HepG2 (cell line): ENCODE results near the gene RHOC. TPM values are rescaled to one million over a fixed set of nuclear protein-coding genes. Genes with fewer than 3 reads are reported as not detected.
A peak's percentile ranks its signal among the peaks of the same experiment; 100 is the strongest.

Experiments
- ASH2L ChIP-seq: fragments of 300-600, 200-600 bp; sonication (generic); IDR thresholded peaks from 2 replicates; pipeline ENCODE4 v1.7.0; 2017; ENCODE audit warnings: low read depth, mild to moderate bottlenecking, moderate library complexity, mixed read lengths, low read length; ENCODE audit not compliant: insufficient read length
- E2F1 ChIP-seq: sonication (generic); formaldehyde crosslinking; IDR thresholded peaks from 2 replicates; pipeline ENCODE4 v1.5.0; 2020; ENCODE audit warnings: missing genetic modification reagents
- EP300 ChIP-seq, 3 experiments: sonication (generic) in 1 of 3; formaldehyde crosslinking in 1 of 3; IDR thresholded peaks; 2 replicates each; pipeline versions ENCODE4 v1.5.1 to v1.6.1; 2011 to 2020; ENCODE audit warnings: low read depth in 2 of 3, low read length in 2 of 3, borderline replicate concordance in 1 of 3, improper control_type of control experiment in 1 of 3, mild to moderate bottlenecking in 1 of 3, missing genetic modification reagents in 1 of 3, moderate library complexity in 1 of 3
- HMGXB4 ChIP-seq, 2 experiments: sonication (generic) in 1 of 2; formaldehyde crosslinking in 1 of 2; IDR thresholded peaks; 2 replicates each; pipeline versions ENCODE4 v1.4.0 to v1.6.1; 2018 to 2020; ENCODE audit warnings: missing genetic modification reagents in 2 of 2, borderline replicate concordance in 1 of 2, low read depth in 1 of 2, mild to moderate bottlenecking in 1 of 2, missing biosample characterization in 1 of 2
- NFAT5 ChIP-seq: sonication (generic); formaldehyde crosslinking; IDR thresholded peaks from 2 replicates; pipeline ENCODE4 v1.4.0; 2020; ENCODE audit warnings: missing genetic modification reagents
- RXRA ChIP-seq: sonication (generic); formaldehyde crosslinking; IDR thresholded peaks from 2 replicates; pipeline ENCODE4 v1.5.1; 2020; ENCODE audit warnings: missing genetic modification reagents
- SAFB2 ChIP-seq: sonication (generic); formaldehyde crosslinking; IDR thresholded peaks from 2 replicates; pipeline ENCODE4 v1.5.1; 2020; ENCODE audit warnings: missing genetic modification reagents, low read depth, mild to moderate bottlenecking, borderline replicate concordance
- ZBED4 ChIP-seq: sonication (generic); formaldehyde crosslinking; IDR thresholded peaks from 2 replicates; pipeline ENCODE4 v1.4.0; 2020; ENCODE audit warnings: missing genetic modification reagents, borderline replicate concordance
- ZBTB34 ChIP-seq: sonication (generic); formaldehyde crosslinking; IDR thresholded peaks from 2 replicates; pipeline ENCODE4 v1.8.0; 2022; ENCODE audit warnings: mild to moderate bottlenecking, missing genetic modification reagents
- ZNF3 ChIP-seq: IDR thresholded peaks from 2 replicates; pipeline ENCODE4 v1.7.0; 2017; ENCODE audit warnings: inconsistent platforms
- ZNF33B ChIP-seq: sonication (generic); formaldehyde crosslinking; IDR thresholded peaks from 2 replicates; pipeline ENCODE4 v1.5.1; 2020; ENCODE audit warnings: mild to moderate bottlenecking, missing genetic modification reagents
- ZNF563 ChIP-seq: sonication (generic); formaldehyde crosslinking; IDR thresholded peaks from 2 replicates; pipeline ENCODE4 v1.8.0; 2022; ENCODE audit warnings: mild to moderate bottlenecking, moderate library complexity, missing genetic modification reagents
- ZNF629 ChIP-seq: sonication (generic); formaldehyde crosslinking; conservative IDR thresholded peaks from 2 replicates; pipeline ENCODE4 v1.5.0; 2020; ENCODE audit warnings: missing genetic modification reagents
- ZNF660 ChIP-seq: sonication (generic); formaldehyde crosslinking; IDR thresholded peaks from 2 replicates; pipeline ENCODE4 v1.5.1; 2020; ENCODE audit warnings: mild to moderate bottlenecking, low read depth, missing genetic modification reagents, borderline replicate concordance
- polyA plus RNA-seq, 8 experiments: library from polyadenylated mRNA; depleted of rRNA in 3 of 8; stranded (reverse) in 7 of 8; unstranded in 1 of 8; fragments of >200 nt; fragmentation: Illumina TruSeq in 4 of 8; extraction: Trizol in 4 of 8; gene quantifications; 2 replicates each; pipeline versions ENCODE4 v1.2.1 to v1.2.3, GENCODE V29; 2011 to 2016; ENCODE audit warnings: low read depth in 4 of 8, missing spikeins in 1 of 8, mixed read lengths in 1 of 8; ENCODE audit not compliant: insufficient read depth in 1 of 8
- total RNA-seq, 5 experiments: library from RNA; depleted of rRNA; stranded (reverse); fragments of >200 nt; fragmentation: Illumina TruSeq; extraction: Trizol; gene quantifications; 2 replicates each; pipeline ENCODE4 v1.2.3, GENCODE V29; 2016; ENCODE audit warnings: low read depth in 1 of 5

Gene RHOC
- total and polyA plus RNA-seq, 2 of the 13 experiments (the other 11 are each of a cell fraction or from before 2014, with no cell fraction given): 64.3 to 182 TPM

GRCh38 chr1:112674440-112674985, 32.4 kb downstream of the RHOC start, which contains the start of gene MOV10 (continued):
- TF ChIP-seq ZBTB34 (CRISPR knock-in tag) (no peak), ZNF3 (CRISPR knock-in tag) (no peak), NFAT5 (CRISPR knock-in tag) (0 out of 2 replicates have a peak, but pooled peaks have one; percentile 66), ZNF33B (no peak), ZNF563 (CRISPR knock-in tag) (no peak), EP300 (IDR thresholded peaks at IDR 0.05; ENCODE audit: low read depth in 2 of 2, low read length in 2 of 2) (0 out of 4 replicates have a peak, but pooled peaks of 1 of the 2 experiments have one; percentile 16), EP300 (CRISPR knock-in tag; IDR thresholded peaks at IDR 0.05; ENCODE audit: borderline replicate concordance) (no peak), ASH2L (peak; percentile 82), ZNF629 (CRISPR knock-in tag) (no peak), E2F1 (no peak), HMGXB4 (CRISPR knock-in tag; IDR thresholded peaks at IDR 0.05; ENCODE audit: borderline replicate concordance in 1 of 2, low read depth in 1 of 2) (peak; percentile 39 to 60; a peak in 2 of 4 replicates), ZBED4 (no peak), SAFB2 (CRISPR knock-in tag) (no peak), ZNF660 (CRISPR knock-in tag) (no peak), RXRA (CRISPR knock-in tag) (0 out of 2 replicates have a peak, but pooled peaks have one; percentile 32)
